Glutamatergic neuron (in vitro differentiated cells): ENCODE data around the gene MRPS2. TPM values are rescaled to one million over a fixed set of nuclear protein-coding genes. Genes with fewer than 3 reads are reported as not detected.
A peak's percentile ranks its signal among the peaks of the same experiment; 100 is the strongest.
"Not testable (repeated sequence)": the region's sequence is repeated elsewhere in the genome, so short reads cannot be mapped to it uniquely, and the experiment has no call there.

Experiments used
- DNase-seq: peaks from one replicate; pipeline ENCODE4 v3.0.0; 2022
- H3K27ac Mint-ChIP-seq: one replicate; pipeline ENCODE4 v1.8.0; 2020; ENCODE audit warnings: mild to moderate bottlenecking, mixed read lengths, inconsistent platforms; ENCODE audit not compliant: unreplicated experiment
- H3K27me3 Mint-ChIP-seq: one replicate; pipeline ENCODE4 v1.8.0; 2020; ENCODE audit warnings: mild to moderate bottlenecking, moderate library complexity, mixed read lengths, inconsistent platforms; ENCODE audit not compliant: unreplicated experiment
- H3K36me3 Mint-ChIP-seq: one replicate; pipeline ENCODE4 v1.8.0; 2020; ENCODE audit warnings: mild to moderate bottlenecking, mixed read lengths, inconsistent platforms; ENCODE audit not compliant: unreplicated experiment
- H3K4me1 Mint-ChIP-seq: one replicate; pipeline ENCODE4 v1.8.0; 2020; ENCODE audit warnings: mild to moderate bottlenecking, low read depth, mixed read lengths, inconsistent platforms; ENCODE audit not compliant: unreplicated experiment
- H3K4me3 Mint-ChIP-seq: one replicate; pipeline ENCODE4 v1.8.0; 2020; ENCODE audit warnings: mild to moderate bottlenecking, mixed read lengths, inconsistent platforms; ENCODE audit not compliant: unreplicated experiment
- H3K9me3 Mint-ChIP-seq: one replicate; pipeline ENCODE4 v1.8.0; 2020; ENCODE audit warnings: mild to moderate bottlenecking, moderate library complexity, mixed read lengths, inconsistent platforms; ENCODE audit not compliant: unreplicated experiment
- total RNA-seq: library from RNA; stranded (reverse); fragmentation: NEBNext Ultra II Directional; extraction: Animal tissue kit (Norgen Biotek cat#: 25700); gene quantifications from one replicate; pipeline ENCODE4 v1.2.1, GENCODE V29; 2021; ENCODE audit not compliant: unreplicated experiment
- TF ChIP-seq, protein P1 (sequence below): fragments of 200-600 bp; sonication (generic); IDR thresholded peaks from one replicate; pipeline ENCODE4 v1.5.0; 2021; ENCODE audit not compliant: partially characterized antibody, unreplicated experiment

Gene MRPS2
- total RNA-seq, 1 donor from 2014 or later = 30.7 TPM

DNA sequence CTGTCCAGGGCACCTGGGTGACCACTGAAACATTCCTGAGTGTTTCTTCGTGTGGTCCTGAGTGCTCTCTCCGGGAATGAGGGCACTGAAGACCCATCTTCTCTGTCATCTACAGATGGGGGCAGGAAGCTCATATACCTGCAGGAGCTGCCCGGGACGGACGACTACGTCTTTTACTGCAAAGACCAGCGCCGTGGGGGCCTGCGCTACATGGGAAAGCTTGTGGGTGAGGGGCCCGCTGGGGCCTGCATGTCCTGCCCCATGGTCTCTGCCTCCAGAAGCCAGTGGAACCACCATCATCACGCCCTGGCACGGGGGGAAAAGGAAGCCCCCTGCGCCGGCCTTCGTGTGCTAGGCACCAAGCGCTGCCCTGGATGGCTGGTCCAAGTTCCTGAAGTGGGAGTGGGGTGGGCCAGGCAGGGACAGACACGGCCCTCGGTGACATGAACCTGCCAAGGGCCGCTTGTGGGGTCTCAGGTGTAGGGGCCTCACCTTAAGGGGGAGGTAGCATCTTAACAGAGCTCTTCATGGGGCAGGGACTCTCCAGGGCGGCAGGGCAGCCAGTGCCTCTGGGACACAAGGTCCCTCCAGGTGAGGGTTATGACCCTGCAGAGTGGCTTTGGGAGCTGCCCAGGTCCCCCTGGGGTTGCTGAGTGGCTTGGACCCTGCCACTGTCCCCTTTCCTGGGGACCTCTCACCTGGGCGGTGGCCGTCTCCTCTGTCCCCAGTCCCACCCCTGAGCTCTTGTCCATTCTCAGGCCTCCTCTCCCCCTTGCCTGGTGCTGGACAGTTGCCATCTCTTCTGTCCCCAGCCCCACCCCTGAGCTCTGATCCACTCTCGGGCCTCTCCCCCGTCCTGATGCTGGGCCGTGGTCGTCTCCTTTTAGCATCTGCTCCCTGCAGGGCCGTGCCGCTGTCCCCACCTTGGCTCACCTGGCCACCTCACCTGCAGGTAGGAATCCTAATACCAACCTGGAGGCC lies 47.6 kb downstream of the MRPS2 start:
- peaks cover 6% of the 10 kb centered on the region for H3K27me3 Mint-ChIP-seq
- peaks cover 9% of the 10 kb centered on the region for H3K36me3 Mint-ChIP-seq
- no peak for DNase-seq
- H3K4me1 Mint-ChIP-seq = no peaks in the 10 kb centered on the region
- H3K27ac Mint-ChIP-seq = no peak overlapping the region
- no peak overlapping the region for H3K4me3 Mint-ChIP-seq
- peaks cover 8% of the 10 kb centered on the region for H3K9me3 Mint-ChIP-seq
- TF ChIP-seq, protein P1, sequence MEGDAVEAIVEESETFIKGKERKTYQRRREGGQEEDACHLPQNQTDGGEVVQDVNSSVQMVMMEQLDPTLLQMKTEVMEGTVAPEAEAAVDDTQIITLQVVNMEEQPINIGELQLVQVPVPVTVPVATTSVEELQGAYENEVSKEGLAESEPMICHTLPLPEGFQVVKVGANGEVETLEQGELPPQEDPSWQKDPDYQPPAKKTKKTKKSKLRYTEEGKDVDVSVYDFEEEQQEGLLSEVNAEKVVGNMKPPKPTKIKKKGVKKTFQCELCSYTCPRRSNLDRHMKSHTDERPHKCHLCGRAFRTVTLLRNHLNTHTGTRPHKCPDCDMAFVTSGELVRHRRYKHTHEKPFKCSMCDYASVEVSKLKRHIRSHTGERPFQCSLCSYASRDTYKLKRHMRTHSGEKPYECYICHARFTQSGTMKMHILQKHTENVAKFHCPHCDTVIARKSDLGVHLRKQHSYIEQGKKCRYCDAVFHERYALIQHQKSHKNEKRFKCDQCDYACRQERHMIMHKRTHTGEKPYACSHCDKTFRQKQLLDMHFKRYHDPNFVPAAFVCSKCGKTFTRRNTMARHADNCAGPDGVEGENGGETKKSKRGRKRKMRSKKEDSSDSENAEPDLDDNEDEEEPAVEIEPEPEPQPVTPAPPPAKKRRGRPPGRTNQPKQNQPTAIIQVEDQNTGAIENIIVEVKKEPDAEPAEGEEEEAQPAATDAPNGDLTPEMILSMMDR = no peak

DNA sequence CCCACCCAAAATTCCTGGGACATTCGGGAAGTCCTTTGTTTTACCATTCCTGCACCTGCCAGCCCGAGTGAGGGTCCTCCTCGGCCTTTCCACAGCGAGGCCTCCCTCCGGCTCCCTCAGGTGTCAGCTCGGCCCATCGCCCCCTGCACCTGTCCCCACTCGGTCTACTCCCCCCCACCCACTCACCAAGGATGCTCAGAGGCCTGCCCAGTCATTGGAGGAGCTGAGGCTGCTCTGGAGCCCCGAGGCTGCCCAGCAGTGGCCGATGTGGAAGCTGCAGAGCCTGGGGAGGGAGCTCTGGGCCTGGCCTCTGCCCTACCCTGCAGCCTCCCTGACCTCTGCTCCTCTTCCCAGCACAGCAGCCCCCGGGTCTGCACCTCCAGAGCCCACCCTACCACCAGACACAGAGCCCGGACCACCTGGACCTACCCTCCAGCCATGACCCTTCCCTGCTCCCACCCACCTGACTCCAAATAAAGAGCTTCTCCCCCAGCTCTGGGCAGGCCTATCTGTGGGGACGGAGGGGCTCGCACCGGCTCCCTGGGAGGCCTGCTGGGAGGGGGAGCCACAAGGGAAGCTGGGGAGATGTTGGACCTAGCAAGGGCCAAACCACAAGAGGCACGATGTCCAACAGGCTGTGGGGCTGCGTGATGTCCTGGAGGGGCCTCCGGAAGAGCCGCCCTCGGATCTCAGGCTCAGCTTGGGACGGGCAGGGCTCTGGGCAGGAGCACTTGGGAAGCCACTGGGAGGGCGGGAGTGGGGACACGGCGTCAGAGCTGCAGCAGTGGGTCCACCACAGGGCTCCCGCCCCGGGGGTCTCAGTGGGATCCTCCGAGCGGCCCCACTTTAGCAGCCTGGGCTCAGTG lies 49.2 kb downstream of the MRPS2 start:
- H3K4me3 Mint-ChIP-seq, H3K27ac Mint-ChIP-seq, H3K4me1 Mint-ChIP-seq, H3K27me3 Mint-ChIP-seq, DNase-seq, H3K36me3 Mint-ChIP-seq, H3K9me3 Mint-ChIP-seq: not testable (repeated sequence)

DNA sequence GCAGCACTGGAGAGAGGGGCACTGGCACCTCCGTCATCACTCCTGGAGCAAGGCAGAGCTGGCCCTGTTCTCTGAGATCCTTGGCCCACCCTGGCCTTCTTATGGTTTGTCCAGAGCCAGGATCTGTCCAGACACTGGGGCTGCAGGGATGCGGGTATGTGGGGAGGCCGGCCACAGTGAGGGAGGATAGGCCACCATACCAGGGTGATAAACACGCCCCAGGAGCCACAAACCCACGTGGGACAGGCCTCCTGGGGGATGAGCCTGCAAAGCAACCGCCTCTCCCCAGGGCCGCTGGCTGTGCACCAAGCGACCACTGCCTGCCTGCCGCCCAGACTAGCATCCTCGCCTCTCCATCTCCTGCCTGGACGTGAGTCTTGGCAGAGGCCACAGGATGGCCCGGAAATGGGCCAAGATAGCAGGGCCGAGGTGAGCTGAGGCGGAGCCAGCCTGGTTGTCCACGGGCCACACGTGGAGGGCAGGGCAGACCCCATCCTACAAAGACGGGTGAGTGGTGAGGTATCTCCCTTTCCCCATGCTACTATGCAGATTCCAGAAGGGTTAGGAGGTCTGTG lies 49.9 kb downstream of the MRPS2 start:
- no peak for DNase-seq
- Mint-ChIP-seq H3K36me3 (peaks cover 4% of the 10 kb centered on the region), H3K27ac (no peak overlapping the region), H3K9me3 (peaks cover 4% of the 10 kb centered on the region), H3K27me3 (peaks cover 6% of the 10 kb centered on the region), H3K4me1 (no peaks in the 10 kb centered on the region), H3K4me3 (no peak overlapping the region)
- TF ChIP-seq, protein P1 = no peak

DNA sequence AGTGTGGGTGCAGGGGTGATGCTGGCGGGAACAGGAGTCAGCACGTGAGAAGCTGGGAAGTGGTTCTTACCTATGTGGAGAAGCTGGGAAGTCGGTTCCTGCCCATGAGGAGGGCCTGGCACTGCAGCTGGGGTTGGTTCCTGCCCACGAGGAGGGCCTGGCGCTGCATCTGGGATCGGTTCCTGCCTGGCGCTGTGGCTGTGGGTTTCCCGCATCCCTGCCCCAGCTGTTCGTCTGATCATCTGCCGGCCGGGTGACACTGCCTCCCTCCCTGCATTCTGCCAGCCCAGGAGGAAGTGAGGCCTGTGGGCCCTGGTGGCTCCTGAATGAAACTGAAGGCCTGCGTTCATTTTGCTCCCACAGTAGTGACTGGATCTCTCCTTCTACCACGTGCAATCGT lies 50.5 kb downstream of the MRPS2 start:
- Mint-ChIP-seq H3K27ac (no peak overlapping the region), H3K27me3 (peaks cover 6% of the 10 kb centered on the region), H3K36me3 (peaks cover 4% of the 10 kb centered on the region), H3K9me3 (peaks cover 4% of the 10 kb centered on the region), H3K4me1 (no peaks in the 10 kb centered on the region), H3K4me3 (peak overlapping the region; percentile 34)
- TF ChIP-seq, protein P1 = no peak
- DNase-seq = no peak

DNA sequence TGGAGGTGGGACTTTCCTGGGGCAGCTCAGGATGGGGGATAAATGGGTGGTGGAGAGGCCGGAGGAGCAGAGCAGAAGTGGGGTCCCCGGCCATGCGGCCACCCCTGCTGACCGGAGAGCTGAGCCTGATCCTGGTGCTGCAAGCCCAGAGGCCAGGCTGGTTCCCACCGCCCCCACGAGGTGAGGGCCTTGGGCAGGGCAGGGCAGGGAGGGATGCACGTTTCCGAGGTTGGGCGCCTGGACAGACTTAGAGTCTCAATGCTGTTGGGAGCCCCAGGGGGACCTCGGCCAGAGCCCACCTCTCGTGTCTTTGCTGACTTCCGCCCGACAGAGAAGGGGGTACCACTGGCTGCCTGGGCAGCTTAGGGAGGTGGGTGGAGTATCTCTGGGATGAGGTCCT lies 51.0 kb downstream of the MRPS2 start:
- Mint-ChIP-seq H3K36me3 (peaks cover 4% of the 10 kb centered on the region), H3K27ac (no peak overlapping the region), H3K9me3 (peaks cover 4% of the 10 kb centered on the region), H3K4me1 (no peaks in the 10 kb centered on the region), H3K4me3 (no peak overlapping the region), H3K27me3 (peaks cover 6% of the 10 kb centered on the region)
- no peak for DNase-seq
- TF ChIP-seq, protein P1 = no peak
